Gastroesophageal sphincter (tissue), 4 donors: ENCODE results near the gene PCDHGA11. TPM values are rescaled to one million over a fixed set of nuclear protein-coding genes. Genes with fewer than 3 reads are reported as not detected.
"Not testable (repeated sequence)": the region's sequence is repeated elsewhere in the genome, so short reads cannot be mapped to it uniquely, and the experiment has no call there.

ENCODE experiments used
- ATAC-seq: fragments of 150-250 bp; one replicate; pipeline ENCODE4 v1.9.1; 2016; ENCODE audit warnings: mild to moderate bottlenecking, moderate library complexity
- H3K27ac ChIP-seq, 4 donors: fragments of 200-600 bp; sonication (generic) in 3 of 4; 1 replicate in 3 of 4; 2 replicates in 1 of 4; pipeline ENCODE4 v1.5.1; 2016 to 2019
- H3K27me3 ChIP-seq: fragments of 200-600 bp; sonication (generic); one replicate; pipeline ENCODE4 v1.5.1; 2019
- H3K36me3 ChIP-seq, 2 donors: fragments of 200-600 bp; sonication (generic); one replicate each; pipeline ENCODE4 v1.5.1; 2019; ENCODE audit warnings: control low read depth in 1 of 2
- H3K4me1 ChIP-seq, 3 donors: fragments of 200-600 bp; sonication (generic); 1 replicate in 2 of 3; 2 replicates in 1 of 3; pipeline ENCODE4 v1.5.1; 2016 to 2019; ENCODE audit warnings: control low read depth in 2 of 3
- H3K4me3 ChIP-seq, 2 donors: fragments of 200-600 bp; sonication (generic); one replicate each; pipeline ENCODE4 v1.5.1; 2019; ENCODE audit warnings: mild to moderate bottlenecking in 1 of 2, moderate library complexity in 1 of 2
- H3K9me3 ChIP-seq, 3 donors: fragments of 200-600 bp; sonication (generic); one replicate each; pipeline ENCODE4 v1.5.1; 2017 to 2019; ENCODE audit warnings: control low read depth in 2 of 3
- EP300 ChIP-seq: sonication (generic); formaldehyde crosslinking; IDR thresholded peaks from one replicate; pipeline ENCODE4 v1.6.1; 2017; ENCODE audit warnings: antibody characterized with exemption, mild to moderate bottlenecking
- POLR2A ChIP-seq, 2 donors: fragments of 450-650 bp; IDR thresholded peaks; one replicate each; pipeline ENCODE4 v1.6.1; 2017; ENCODE audit warnings: antibody characterized with exemption in 2 of 2, mild to moderate bottlenecking in 2 of 2, moderate library complexity in 1 of 2
- POLR2AphosphoS5 ChIP-seq: sonication (generic); formaldehyde crosslinking; IDR thresholded peaks from one replicate; pipeline ENCODE4 v1.6.1; 2017; ENCODE audit warnings: antibody characterized with exemption
- WGBS, 2 donors: methylation state at CpG; one replicate each; pipeline ENCODE4 v1.1.5; 2018; ENCODE audit warnings: low coverage in 1 of 2; 5-methylcytosine and 5-hydroxymethylcytosine counted together
- total RNA-seq, 4 donors: library from RNA; depleted of rRNA; stranded (reverse); fragments of >200 nt; gene quantifications; one replicate each; pipeline ENCODE4 v1.1.0, GENCODE V29; 2016
- TF ChIP-seq, protein P1 (sequence below), 4 experiments: fragments of 200-600 bp in 2 of 4; fragments of 450-650 bp in 2 of 4; sonication (generic) in 1 of 4; IDR thresholded peaks; one replicate each; pipeline ENCODE4 v1.5.1; 2017 to 2019; ENCODE audit warnings: antibody characterized with exemption in 4 of 4, mild to moderate bottlenecking in 2 of 4, moderate library complexity in 2 of 4

Gene PCDHGA11
- total RNA-seq, 4 donors from 2014 or later, result 1.9 to 12.3 (median 3.9) TPM

GRCh38 chr5:141397756-141398551, 22.9 kb upstream of the PCDHGA11 start, which contains the start of gene PCDHGB5:
TSS of gene PCDHGB5 (plus strand) at chr5:141397947. CDS start at chr5:141398128, 181 bp downstream.
- Histone ChIP-seq H3K9me3 (peaks cover 3 to 96% (median 7%) of the 10 kb centered on the region in 3 donors), H3K4me3 (peak within 1 kb of the TSS in 1 of 2 donors; percentile 35)
- H3K27me3 ChIP-seq, ATAC-seq, H3K36me3 ChIP-seq, H3K4me1 ChIP-seq, H3K27ac ChIP-seq: not testable (repeated sequence)
- TF ChIP-seq, protein P1, sequence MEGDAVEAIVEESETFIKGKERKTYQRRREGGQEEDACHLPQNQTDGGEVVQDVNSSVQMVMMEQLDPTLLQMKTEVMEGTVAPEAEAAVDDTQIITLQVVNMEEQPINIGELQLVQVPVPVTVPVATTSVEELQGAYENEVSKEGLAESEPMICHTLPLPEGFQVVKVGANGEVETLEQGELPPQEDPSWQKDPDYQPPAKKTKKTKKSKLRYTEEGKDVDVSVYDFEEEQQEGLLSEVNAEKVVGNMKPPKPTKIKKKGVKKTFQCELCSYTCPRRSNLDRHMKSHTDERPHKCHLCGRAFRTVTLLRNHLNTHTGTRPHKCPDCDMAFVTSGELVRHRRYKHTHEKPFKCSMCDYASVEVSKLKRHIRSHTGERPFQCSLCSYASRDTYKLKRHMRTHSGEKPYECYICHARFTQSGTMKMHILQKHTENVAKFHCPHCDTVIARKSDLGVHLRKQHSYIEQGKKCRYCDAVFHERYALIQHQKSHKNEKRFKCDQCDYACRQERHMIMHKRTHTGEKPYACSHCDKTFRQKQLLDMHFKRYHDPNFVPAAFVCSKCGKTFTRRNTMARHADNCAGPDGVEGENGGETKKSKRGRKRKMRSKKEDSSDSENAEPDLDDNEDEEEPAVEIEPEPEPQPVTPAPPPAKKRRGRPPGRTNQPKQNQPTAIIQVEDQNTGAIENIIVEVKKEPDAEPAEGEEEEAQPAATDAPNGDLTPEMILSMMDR (IDR thresholded peaks at IDR 0.05), result peak in 2 of 4 experiments; percentile 35 to 52
- 5 to 12% methylated on average over 9 to 10 of the region's 43 CpGs for WGBS, 2 donors

GRCh38 chr5:141398608-141399007, 22.2 kb upstream of the PCDHGA11 start:
- no peak for ATAC-seq
- H3K9me3 ChIP-seq, result peaks cover 3 to 96% (median 6%) of the 10 kb centered on the region in 3 donors
- H3K4me1 ChIP-seq, result peaks cover 0 to 4% (median 0%) of the 10 kb centered on the region in 3 donors
- TF ChIP-seq POLR2AphosphoS5 (no peak), EP300 (no peak), POLR2A (IDR thresholded peaks at IDR 0.05) (no peak)
- TF ChIP-seq, protein P1 (IDR thresholded peaks at IDR 0.05), result no peak
- peaks cover 0 to 5% of the 10 kb centered on the region in 2 donors for H3K36me3 ChIP-seq
- H3K27me3 ChIP-seq, result peaks cover 8% of the 10 kb centered on the region
- no peak overlapping the region for H3K4me3 ChIP-seq
- WGBS, 2 donors, result 20 to 23% methylated on average over 9 to 12 of the region's 15 CpGs
- no peak overlapping the region for H3K27ac ChIP-seq

DNA sequence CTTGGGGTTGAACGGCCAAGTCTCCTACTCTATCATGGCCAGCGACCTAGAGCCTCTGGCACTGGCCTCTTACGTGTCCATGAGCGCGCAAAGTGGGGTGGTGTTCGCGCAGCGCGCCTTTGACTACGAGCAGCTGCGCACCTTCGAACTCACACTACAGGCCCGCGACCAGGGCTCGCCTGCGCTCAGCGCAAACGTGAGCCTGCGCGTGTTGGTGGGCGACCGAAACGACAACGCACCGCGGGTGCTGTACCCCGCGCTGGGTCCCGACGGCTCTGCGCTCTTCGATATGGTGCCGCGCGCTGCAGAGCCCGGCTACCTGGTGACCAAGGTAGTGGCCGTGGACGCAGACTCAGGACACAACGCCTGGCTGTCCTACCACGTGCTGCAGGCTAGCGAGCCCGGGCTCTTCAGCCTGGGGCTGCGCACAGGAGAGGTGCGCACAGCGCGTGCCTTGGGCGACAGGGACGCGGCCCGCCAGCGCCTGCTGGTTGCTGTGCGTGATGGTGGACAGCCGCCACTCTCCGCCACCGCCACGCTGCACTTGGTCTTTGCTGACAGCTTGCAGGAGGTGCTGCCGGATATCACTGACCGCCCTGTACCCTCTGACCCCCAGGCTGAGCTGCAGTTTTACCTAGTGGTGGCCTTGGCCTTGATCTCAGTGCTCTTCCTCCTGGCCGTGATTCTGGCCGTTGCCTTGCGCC, 21.1 kb upstream of the PCDHGA11 start:
- Histone ChIP-seq H3K27ac (no peak overlapping the region), H3K9me3 (peaks cover 3 to 96% (median 9%) of the 10 kb centered on the region in 3 donors), H3K27me3 (peaks cover 8% of the 10 kb centered on the region), H3K36me3 (peaks cover 0 to 10% of the 10 kb centered on the region in 2 donors), H3K4me3 (no peak overlapping the region), H3K4me1 (peaks cover 0 to 4% (median 0%) of the 10 kb centered on the region in 3 donors)
- 40% methylated on average over 3 of the region's 61 CpGs; no CpG with 5 or more reads in 1 of the 2 donors for WGBS, 2 donors
- ATAC-seq, result no peak
- TF ChIP-seq POLR2AphosphoS5, result no peak
- TF ChIP-seq, protein P1 (IDR thresholded peaks at IDR 0.05), result no peak
- no peak for TF ChIP-seq EP300
- TF ChIP-seq POLR2A (IDR thresholded peaks at IDR 0.05), result no peak

GRCh38 chr5:141402553-141403243, 18.2 kb upstream of the PCDHGA11 start, which contains the start of gene PCDHGA9:
TSS of gene PCDHGA9 (plus strand) at chr5:141402778. CDS start at chr5:141402953, 175 bp downstream.
- Histone ChIP-seq H3K4me1 (peaks cover 0 to 4% (median 0%) of the 10 kb centered on the region in 3 donors), H3K4me3 (peak within 1 kb of the TSS; percentile 8 to 34), H3K9me3 (peaks cover 3 to 95% (median 15%) of the 10 kb centered on the region in 3 donors), H3K27me3 (peaks cover 8% of the 10 kb centered on the region), H3K27ac (no peak within 1 kb of the TSS), H3K36me3 (peaks cover 0 to 17% of the 10 kb centered on the region in 2 donors)
- WGBS, 2 donors, result 13 to 14% methylated on average over 16 to 20 of the region's 27 CpGs
- ATAC-seq, result no peak
- TF ChIP-seq POLR2AphosphoS5 (no peak), POLR2A (IDR thresholded peaks at IDR 0.05) (no peak)
- TF ChIP-seq, protein P1 (IDR thresholded peaks at IDR 0.05), result peak in 1 of 4 experiments; percentile 23
